ENCODE measurements around the gene LIPA.
"Not testable (repeated sequence)": the region's sequence is repeated elsewhere in the genome, so short reads cannot be mapped to it uniquely, and the experiment has no call there.

The LIPA gene

DNA sequence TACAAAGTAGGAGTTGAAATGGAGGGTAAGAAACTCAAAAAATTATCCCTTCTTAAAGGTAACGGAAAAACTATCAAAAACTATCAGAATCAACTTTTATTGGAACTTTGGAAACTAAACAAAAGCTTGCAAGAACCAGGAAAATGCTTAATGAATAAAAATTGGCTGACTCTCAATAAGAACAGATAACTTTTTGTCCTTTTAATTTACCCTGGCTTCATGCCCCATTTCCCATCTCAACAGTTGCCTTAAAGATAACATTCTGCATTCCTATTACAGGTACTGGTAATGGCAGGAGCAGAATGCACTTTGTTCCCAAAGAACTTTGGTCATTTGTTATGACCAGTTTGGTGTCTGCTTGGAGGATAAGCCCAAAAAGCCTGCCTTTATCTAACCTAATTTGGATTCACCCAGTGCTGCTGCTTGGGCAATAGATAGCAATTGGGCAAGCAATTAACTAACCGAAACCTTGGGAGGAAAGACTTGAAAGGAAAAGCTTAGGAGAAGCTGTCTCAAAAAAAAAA is 62.3 kb downstream of the LIPA start:
- DNase-seq: no peak
- intact Hi-C loops (cut with DNase I): no loop called here

- intact Hi-C loops (cut with DNase I): no loop called here
- no peak for DNase-seq
These were observed 65.9 kb downstream of the LIPA start for GRCh38 chr10:89185658-89186057.

GRCh38 chr10:89184638-89185037 is 66.9 kb downstream of the LIPA start:
- DNase-seq: no peak
- intact Hi-C loops (cut with DNase I): no loop called here

GRCh38 chr10:89183571-89183970 is 68.0 kb downstream of the LIPA start:
- intact Hi-C loops (cut with DNase I): no loop called here
- no peak for DNase-seq

DNA sequence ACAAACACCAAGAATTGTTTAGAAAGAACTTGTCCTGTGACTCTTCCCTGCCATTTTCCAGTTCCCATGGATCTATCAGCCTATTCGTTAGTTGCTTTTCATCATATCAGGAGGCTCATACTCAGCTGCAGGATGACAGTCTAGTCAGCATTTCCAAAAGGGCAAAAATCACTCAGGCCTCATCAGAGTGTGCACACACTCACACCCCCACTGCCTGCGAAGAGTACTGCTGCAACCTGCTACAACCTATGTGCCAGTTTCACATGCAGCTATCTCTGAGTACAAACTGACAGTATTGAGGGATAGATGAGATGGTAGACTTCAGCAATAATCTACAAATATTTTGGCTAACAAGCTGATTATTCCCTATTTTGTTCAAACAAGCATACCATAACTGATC is 68.7 kb downstream of the LIPA start:
- intact Hi-C loops (cut with DNase I): no loop called here
- DNase-seq: no peak

- no peak for DNase-seq
- intact Hi-C loops (cut with DNase I): no loop called here
These were observed 75.8 kb downstream of the LIPA start for GRCh38 chr10:89175816-89176215.

GRCh38 chr10:89173075-89173474 is 78.5 kb downstream of the LIPA start:
- intact Hi-C loops (cut with DNase I): no loop called here
- DNase-seq: no peak

DNA sequence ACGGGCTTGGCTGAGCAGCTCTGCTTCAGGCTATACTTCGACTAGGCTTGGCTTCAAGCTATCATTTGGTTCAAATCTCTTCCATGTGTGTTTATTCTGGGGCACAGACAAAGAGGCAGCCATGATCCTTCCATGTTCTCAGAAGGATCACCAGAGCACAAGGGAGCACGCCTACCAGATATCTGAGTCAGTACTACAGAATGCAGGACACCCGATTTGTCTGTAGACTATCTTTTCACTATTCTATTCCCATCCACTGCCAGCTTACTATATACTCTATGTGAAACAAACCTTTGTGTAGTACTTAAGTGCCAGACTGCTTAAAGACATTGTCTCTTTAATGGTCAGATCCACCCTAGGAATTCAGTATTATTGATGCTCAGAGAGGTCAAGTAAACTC is 79.6 kb downstream of the LIPA start:
- no peak for DNase-seq
- intact Hi-C loops (cut with DNase I): no loop called here

DNA sequence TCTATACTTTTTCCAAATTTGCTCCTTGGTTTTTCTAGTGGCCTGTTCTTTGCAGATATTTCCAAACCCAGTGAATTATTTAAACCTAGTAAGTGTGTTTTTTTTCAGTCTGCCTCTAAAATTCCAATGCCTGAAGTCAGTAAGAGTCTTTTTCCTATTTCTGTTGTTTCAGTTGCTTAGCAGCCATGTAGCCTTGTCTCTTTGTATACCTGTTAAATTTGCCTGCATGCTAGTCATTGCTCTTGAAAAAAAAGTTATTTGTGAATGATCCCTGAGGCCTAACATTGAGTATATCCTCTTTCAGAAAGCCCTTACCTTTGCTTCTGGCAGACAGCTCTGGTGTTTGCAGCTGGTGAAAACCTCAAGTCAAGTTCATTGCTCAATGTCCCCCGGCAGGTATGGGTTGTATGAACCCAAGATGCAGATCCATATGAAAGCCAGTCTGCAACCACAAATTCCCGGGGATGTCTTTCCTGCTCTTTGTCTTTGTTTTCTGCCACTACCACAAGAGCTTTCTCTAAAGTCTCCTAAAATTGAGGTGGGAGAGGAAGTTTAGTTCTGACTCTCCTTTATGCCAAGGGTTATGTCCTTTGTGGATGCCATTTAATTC is 80.2 kb downstream of the LIPA start:
- DNase-seq: no peak
- intact Hi-C loops (cut with DNase I): no loop called here

- DNase-seq; intact Hi-C loops (cut with DNase I): not testable (repeated sequence)
These were observed 83.1 kb downstream of the LIPA start for GRCh38 chr10:89168354-89168900.

- intact Hi-C loops (cut with DNase I): no loop called here
- no peak for DNase-seq
These were observed 83.7 kb downstream of the LIPA start for GRCh38 chr10:89167915-89168314.

- no peak for DNase-seq
- intact Hi-C loops (cut with DNase I): no loop called here
These were observed 85.7 kb downstream of the LIPA start for GRCh38 chr10:89165923-89166322.

DNA sequence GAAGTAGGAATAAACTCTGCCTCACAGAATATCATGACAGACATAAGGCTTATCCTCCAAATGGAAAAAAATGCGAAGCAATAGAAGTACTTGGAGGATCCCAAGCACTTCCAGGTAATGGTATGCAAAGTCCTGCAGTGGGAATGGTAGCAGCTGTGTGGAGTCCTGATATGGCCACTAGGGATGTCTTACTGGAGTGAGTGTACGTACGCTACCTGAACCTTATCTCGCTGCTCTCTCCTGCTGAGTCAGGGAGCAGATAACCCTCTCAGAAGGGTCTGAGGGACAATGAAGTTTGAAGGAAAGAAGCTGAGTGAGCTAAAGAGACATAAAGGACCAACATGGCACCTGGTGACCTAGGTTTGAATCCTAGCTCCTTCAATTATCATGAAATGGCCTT is 86.7 kb downstream of the LIPA start:
- intact Hi-C loops (cut with DNase I): no loop called here
- DNase-seq: no peak

- peak in 1 of 42 donors; percentile 7 for DNase-seq
- intact Hi-C loops (cut with DNase I): no loop called here
These were observed 87.5 kb downstream of the LIPA start for GRCh38 chr10:89164080-89164479.
